ENCODE measurements around the gene BPI. TPM values are rescaled to one million over a fixed set of nuclear protein-coding genes. Genes with fewer than 3 reads are reported as not detected.

Gene BPI
- total and polyA plus RNA-seq, 2 donors (not counting 1 experiment from before 2014, with no cell fraction given), result 0.10 to 0.44 TPM

GRCh38 chr20:38386851-38387250 lies 82.9 kb downstream of the BPI start:
- ATAC-seq (ENCODE audit: low read depth) (no peak), DNase-seq (no peak)
- no peaks in the 10 kb centered on the region for H3K4me1 Mint-ChIP-seq
- TF ChIP-seq EZH2 (IDR thresholded peaks at IDR 0.05; ENCODE audit: borderline replicate concordance, insufficient read depth, low read depth, low read length, poor library complexity, severe bottlenecking), result no peak
- TF ChIP-seq CTCF (IDR thresholded peaks at IDR 0.05), result no peak
- Histone ChIP-seq H3K4me3 (ENCODE audit: control extremely low read depth in 1 of 5, extremely low read depth in 1 of 5, insufficient read depth in 1 of 5, low read depth in 2 of 5, low read length in 4 of 5) (no peak overlapping the region), H3K9ac (ENCODE audit: low read length) (no peak overlapping the region), H3K4me2 (replicated peaks; ENCODE audit: low read depth, low read length, poor library complexity, severe bottlenecking) (no peak overlapping the region), H3K27ac (ENCODE audit: low read length in 2 of 2) (no peak overlapping the region), H3K36me3 (replicated peaks in 1 of 2; ENCODE audit: control extremely low read depth in 1 of 2, control insufficient read depth in 1 of 2, extremely low read depth in 1 of 2, insufficient read depth in 2 of 2, low read length in 1 of 2) (no peaks in the 10 kb centered on the region), H3K27me3 (replicated peaks in 1 of 4; ENCODE audit: control extremely low read depth in 1 of 4, control insufficient read depth in 3 of 4, insufficient read depth in 4 of 4, low read length in 3 of 4) (peaks cover 0 to 12% (median 2%) of the 10 kb centered on the region in 4 experiments), H3K79me2 (ENCODE audit: control insufficient read depth, insufficient read depth, low read length) (no peaks in the 10 kb centered on the region), H3K9me3 (ENCODE audit: control extremely low read depth in 1 of 3, control insufficient read depth in 2 of 3, insufficient read depth in 1 of 3, low read length in 2 of 3) (peaks cover 1 to 7% (median 6%) of the 10 kb centered on the region in 3 donors), H4K20me1 (ENCODE audit: control insufficient read depth, insufficient read depth, low read length, poor library complexity, severe bottlenecking) (no peaks in the 10 kb centered on the region), H2AFZ (ENCODE audit: insufficient read depth, low read depth, low read length, poor library complexity, severe bottlenecking) (no peak overlapping the region), H3K4me1 (ENCODE audit: control insufficient read depth in 2 of 2, insufficient read depth in 2 of 2, low read length in 2 of 2) (no peaks in the 10 kb centered on the region)
- intact Hi-C loops (cut with micrococcal nuclease), result no loop called here
- ChIA-PET POLR2A (no interaction called here), CTCF (no interaction called here)
- no peak overlapping the region for H3K27ac Mint-ChIP-seq
- no peaks in the 10 kb centered on the region for H3K9me3 Mint-ChIP-seq (ENCODE audit: insufficient read depth)
- no peak overlapping the region for H3K4me3 Mint-ChIP-seq
- 71% methylated on average over 2 of the region's 2 CpGs for WGBS (ENCODE audit: insufficient coverage)
- peaks cover 16% of the 10 kb centered on the region for H3K27me3 Mint-ChIP-seq

Other genes with a start within 250 kb of the BPI start
- gene TGM2, start 138.9 kb upstream of the BPI start, total RNA-seq, result 58.8 and 60.8 TPM in 2 replicates
- 0.27 and 2.4 TPM in 2 replicates for gene TGM2, start 138.9 kb upstream of the BPI start, polyA plus RNA-seq
- gene KIAA1755, start 43.4 kb upstream of the BPI start, total RNA-seq, result not detected in 2 replicates
- not detected in 2 replicates for gene KIAA1755, start 43.4 kb upstream of the BPI start, polyA plus RNA-seq
- gene LBP, start 42.3 kb downstream of the BPI start, total RNA-seq, result not detected in 2 replicates
- gene LBP, start 42.3 kb downstream of the BPI start, polyA plus RNA-seq, result not detected in 2 replicates
- gene SNHG17, start 131.2 kb downstream of the BPI start, total RNA-seq, result 49.6 and 64.3 TPM in 2 replicates
- gene SNHG17, start 131.2 kb downstream of the BPI start, polyA plus RNA-seq, result 78.0 and 89.4 TPM in 2 replicates
- 58.3 and 63.4 TPM in 2 replicates for gene RALGAPB, start 168.7 kb downstream of the BPI start, total RNA-seq
- 15.0 and 21.2 TPM in 2 replicates for gene RALGAPB, start 168.7 kb downstream of the BPI start, polyA plus RNA-seq

Measured in B cell (primary cell).